GM18517 (cell line): ENCODE results near the gene TSKU.
"Not testable (repeated sequence)": the region's sequence is repeated elsewhere in the genome, so short reads cannot be mapped to it uniquely, and the experiment has no call there.

Experiments used
- ATAC-seq: cut with Tn5 transposase; IDR thresholded peaks from one replicate; pipeline ENCODE4 v1.9.1; 2021; ENCODE audit warnings: mild to moderate bottlenecking, moderate library complexity; ENCODE audit not compliant: unreplicated experiment

Gene TSKU

DNA sequence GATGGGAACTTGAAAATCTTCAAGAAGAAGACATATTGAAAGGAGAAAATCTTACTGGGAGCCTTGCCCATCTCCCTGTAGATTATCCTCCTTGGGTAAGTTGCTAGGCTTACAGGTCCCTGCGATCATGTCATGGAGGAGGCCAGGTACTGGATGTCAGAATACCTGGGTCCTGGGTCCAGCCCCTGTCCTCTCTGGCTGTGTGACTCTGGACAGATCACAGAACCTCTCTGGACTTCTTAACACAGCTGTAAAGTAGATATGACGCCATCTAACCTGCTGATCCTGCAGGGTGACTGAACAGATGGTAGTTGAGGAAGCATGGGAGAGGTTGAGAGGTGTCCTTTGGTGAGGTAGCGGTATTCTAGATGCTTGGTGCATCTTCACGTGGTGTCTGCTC lies 4.1 kb downstream of the TSKU start:
- no peak for ATAC-seq

- no peak for ATAC-seq
These were observed 4.9 kb downstream of the TSKU start for GRCh38 chr11:76787911-76788596.

DNA sequence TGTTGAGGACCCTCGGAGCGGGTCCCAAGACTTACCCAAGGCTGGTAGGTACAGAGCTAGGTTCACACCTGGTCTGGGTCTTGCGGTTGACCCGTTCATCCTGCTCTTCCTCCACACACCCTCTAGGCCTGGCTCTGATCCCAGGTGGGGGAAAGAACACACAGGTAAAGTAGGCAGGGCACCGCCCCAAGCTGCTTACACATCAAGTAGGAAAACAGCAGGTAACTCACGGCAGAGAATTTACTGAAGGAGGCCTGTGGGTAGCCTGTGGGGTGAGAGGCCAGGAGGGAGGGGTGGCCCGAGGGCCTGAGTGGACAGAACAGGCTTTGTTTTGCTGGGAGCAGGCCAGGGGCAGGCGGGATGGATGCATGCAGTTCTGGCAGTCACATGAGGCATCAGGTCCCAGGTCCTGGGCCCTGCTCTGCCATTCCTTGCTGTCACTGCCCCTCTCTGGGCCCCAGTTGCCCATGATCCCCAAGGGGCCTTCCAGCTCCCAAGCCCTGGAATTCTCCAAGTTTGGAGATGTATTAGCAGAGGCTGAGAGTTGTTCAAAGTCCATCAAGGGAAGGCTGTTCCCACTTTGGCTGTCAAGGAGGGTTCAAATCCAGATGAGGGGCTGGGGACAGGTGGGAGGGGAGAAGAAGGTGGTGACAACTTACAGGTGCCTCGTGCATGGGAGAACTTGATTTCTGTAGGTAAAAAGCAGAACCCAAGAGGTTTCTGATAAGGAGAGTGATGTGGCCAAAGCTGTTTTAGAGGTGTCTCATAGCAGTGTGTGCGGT lies 5.7 kb downstream of the TSKU start:
- no peak for ATAC-seq

DNA sequence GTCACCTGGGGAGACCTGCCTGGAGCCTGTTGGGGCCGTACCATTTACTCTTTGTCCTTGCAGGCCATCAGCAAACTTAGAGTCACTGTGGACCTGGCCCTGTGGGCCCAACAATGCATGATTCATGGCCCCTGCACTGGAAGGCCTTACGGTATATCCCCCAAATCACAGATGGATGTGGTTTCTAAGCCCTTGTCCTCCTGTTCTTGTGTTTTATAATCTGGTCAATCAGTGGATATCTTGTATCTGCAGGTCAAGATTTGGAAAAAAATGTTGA lies 6.2 kb downstream of the TSKU start:
- ATAC-seq, result no peak

DNA sequence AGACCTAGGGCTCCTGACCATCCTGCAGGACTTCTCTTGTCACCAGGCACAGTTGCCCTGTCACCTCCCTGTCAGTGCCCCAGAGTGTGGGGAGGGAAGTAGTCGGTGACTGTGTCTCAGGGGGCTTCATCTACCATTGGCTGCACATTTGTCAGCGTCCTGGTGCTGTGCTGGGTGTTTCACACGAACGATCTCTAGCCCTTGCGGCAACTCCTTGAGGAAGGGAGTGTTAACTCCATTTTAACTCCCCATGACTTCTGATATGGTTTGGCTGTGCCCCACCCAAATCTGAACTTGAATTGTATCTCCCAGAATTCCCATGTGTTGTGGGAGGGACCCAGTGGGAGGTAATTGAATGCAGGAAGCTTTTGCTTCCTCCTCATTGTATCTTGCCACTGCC lies 7.1 kb downstream of the TSKU start:
- no peak for ATAC-seq

DNA sequence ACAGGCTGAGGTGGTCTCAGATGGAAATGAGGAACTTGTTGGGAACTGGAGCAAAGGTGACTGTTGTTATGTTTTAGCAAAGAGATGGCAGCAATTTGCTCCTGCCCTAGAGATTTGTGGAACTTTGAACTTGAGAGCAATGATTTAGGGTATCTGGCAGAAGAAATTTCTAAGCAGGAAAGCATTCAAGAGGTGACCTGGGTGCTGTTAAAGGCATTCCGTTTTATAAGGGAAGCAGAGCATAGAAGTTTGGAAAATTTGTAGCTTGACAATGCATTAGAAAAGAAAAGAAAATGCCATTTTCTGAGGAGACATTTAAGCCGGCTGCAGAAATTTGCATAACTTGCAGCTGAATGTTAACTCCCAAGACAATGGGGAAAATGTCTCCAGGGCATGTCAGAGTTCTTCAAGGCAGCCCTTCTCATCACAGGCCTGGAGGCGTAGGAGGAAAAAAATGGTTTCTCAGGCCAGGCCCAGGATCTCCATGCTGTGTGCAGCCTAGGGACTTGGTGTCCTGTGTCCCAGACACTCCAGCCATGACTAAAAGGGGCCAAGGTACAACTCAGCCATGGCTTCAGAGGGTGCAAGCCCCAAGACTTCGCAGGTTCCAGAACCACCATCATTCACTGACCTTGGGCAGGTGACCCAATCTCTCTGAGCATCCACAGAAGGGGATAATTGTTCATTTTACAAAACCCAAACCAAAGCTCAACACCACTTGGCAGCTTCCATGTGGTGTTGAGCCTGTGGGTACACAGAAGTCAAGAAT lies 8.0 kb downstream of the TSKU start:
- not testable (repeated sequence) for ATAC-seq

- ATAC-seq, result no peak
These were observed 8.7 kb downstream of the TSKU start for GRCh38 chr11:76791861-76792260.

DNA sequence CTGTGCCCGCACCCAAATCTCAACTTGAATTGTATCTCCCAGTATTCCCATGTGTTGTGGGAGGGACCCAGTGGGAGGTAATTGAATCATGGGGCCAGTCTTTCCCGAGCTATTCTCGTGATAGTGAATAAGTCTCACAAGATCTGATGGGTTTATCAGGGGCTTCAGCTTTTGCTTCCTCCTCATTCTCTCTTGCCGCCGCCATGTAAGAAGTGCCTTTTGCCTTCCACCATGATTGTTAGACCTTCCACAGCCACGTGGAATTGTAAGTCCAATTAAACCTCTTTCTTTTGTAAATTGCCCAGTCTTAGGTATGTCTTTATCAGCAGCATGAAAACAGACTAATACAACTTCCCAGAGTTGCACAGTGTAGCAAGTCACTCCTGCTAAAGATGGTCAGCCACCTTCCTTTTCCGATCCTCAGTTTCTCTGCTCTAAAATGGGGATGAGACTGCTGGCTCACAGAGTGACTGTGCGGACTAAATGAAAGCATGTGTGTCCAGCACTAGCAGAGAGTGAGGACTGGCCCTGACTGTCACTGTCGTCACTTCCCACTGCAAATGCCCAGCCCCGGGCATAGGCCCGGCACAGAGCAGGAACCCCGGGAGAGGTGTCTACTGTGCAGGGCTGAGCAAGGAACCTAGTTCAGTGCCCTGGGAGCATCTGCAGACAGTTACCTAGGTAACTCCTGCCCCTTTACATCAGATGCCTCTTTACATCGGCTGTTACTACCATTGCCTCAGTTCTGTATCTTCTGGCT lies 9.5 kb downstream of the TSKU start:
- no peak for ATAC-seq

- ATAC-seq, result no peak
These were observed 10.5 kb downstream of the TSKU start for GRCh38 chr11:76793391-76794291.

DNA sequence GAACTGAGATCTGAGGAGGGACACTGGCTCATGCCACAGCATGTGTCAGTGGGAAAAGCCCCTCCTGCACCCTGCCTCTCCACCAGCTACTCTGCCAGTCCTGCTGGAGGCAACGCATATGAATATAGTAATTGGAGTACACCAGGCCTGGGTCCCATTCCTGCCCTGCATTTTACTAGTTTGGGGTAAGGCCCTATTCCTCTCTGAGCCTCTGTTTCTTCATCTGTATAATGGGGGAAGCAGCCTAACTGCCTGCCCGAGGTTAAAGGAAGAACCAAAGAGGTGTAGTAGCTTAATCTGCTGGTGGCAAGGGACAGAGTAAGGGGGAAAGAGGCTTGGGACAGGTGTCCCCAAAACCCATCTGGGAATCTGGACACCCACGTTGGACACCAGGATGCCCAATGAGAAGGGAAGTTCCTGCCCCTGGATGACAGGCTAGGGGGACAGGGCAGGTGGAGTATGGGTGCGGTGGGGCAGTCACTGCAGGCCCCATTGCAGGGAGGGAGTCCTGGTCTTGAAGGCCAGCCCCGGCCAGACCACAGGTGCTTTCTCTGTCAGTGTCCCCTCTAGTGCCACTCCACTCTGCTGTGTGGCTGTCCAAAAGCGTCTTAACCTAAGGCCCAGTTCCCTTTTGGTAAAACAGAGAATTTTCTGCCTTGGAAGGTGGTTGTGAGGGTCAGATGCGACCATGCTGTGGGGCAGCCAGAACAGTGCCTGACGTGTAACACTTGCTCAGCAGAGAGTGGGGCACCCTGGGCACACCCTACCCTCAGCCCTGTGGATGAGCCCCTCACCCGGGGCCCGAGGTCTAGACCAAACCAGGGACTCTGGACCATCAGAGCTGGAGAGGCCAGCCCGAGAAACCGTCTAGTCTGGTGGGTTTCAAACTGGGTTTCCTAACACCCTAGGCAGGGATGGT lies 11.5 kb downstream of the TSKU start:
- ATAC-seq, result no peak

- ATAC-seq, result no peak
These were observed 12.3 kb downstream of the TSKU start for GRCh38 chr11:76795290-76795935.

DNA sequence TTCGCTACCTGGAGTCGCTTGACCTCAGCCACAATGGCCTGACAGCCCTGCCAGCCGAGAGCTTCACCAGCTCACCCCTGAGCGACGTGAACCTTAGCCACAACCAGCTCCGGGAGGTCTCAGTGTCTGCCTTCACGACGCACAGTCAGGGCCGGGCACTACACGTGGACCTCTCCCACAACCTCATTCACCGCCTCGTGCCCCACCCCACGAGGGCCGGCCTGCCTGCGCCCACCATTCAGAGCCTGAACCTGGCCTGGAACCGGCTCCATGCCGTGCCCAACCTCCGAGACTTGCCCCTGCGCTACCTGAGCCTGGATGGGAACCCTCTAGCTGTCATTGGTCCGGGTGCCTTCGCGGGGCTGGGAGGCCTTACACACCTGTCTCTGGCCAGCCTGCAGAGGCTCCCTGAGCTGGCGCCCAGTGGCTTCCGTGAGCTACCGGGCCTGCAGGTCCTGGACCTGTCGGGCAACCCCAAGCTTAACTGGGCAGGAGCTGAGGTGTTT lies 12.8 kb downstream of the TSKU start:
- no peak for ATAC-seq

GRCh38 chr11:76796511-76797198 lies 13.5 kb downstream of the TSKU start:
- ATAC-seq, result no peak

DNA sequence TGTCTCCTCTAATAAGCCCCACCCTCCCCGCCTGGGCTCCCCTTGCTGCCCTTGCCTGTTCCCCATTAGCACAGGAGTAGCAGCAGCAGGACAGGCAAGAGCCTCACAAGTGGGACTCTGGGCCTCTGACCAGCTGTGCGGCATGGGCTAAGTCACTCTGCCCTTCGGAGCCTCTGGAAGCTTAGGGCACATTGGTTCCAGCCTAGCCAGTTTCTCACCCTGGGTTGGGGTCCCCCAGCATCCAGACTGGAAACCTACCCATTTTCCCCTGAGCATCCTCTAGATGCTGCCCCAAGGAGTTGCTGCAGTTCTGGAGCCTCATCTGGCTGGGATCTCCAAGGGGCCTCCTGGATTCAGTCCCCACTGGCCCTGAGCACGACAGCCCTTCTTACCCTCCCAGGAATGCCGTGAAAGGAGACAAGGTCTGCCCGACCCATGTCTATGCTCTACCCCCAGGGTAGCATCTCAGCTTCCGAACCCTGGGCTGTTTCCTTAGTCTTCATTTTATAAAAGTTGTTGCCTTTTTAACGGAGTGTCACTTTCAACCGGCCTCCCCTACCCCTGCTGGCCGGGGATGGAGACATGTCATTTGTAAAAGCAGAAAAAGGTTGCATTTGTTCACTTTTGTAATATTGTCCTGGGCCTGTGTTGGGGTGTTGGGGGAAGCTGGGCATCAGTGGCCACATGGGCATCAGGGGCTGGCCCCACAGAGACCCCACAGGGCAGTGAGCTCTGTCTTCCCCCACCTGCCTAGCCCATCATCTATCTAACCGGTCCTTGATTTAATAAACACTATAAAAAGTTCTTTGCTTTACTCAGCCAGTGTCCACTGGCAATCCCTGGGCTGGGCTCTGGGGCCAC lies 14.4 kb downstream of the TSKU start:
- ATAC-seq, result no peak

DNA sequence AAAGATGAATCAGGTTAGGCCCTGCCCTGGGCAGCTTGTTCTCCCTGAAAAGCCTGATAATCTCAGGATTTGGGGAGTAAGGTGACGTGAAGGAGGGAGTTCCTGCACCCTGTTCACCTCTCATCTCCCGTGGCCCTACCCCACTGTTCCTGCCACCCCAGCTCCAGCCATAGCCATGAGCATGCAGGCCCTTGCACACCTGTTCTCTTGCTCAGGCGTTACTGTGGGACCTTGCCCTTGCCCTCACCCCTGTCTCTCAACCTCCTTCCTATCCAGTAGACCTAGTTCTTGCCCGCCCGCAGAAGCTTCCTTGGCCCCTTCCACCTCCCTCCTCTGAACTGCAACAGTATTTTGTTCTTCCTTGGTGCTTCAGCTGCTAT lies 15.0 kb downstream of the TSKU start:
- no peak for ATAC-seq

DNA sequence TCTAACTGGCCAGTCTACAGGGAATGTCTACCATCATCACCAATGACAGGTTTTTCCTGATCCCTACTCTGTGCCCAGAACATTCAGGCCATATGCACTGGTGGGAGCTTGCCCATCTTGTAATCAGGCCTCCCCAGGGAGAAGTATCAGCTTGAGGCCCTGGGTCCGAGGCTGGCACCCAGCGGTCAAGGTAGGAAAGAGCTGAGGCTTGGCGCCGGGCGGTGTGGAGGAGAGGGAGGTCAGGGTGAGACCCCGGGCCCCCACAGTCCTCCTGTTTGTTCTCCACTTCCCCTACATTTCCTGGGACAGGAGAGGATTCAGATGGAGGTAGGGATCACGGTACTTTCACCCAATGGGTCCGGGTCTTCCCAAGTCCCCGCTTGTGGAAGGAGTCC lies 15.5 kb downstream of the TSKU start:
- ATAC-seq, result no peak
